Measurements from ENCODE around the gene BCL6. TPM values are rescaled to one million over a fixed set of nuclear protein-coding genes. Genes with fewer than 3 reads are reported as not detected.

The BCL6 gene
- total and polyA plus RNA-seq, 2 of the 8 experiments (the other 6 are each of a cell fraction or from before 2014, with no cell fraction given): 5.7 to 10.4 TPM

DNA sequence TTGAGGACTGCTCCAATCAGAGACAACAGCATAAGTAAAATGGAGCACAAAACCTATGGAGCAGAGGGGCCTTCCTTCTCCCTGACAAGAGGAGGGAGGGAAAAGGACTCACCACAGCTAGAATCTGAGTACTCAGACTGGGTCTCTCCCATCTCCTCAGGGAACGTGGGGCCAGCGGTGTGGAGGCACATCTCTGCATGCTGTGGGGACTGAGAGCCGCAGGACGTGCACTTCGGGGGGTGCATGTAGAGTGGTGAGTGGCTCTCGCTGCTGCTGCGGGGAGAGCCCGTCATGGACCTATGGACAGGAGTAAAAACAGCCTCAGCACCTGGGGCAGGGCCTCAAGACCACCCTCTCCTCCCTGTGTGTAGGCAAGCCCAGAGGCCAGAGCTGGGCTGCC lies 17.0 kb downstream of the BCL6 start (continued):
- TF ChIP-seq CREB1 (IDR thresholded peaks at IDR 0.05): no peak
- TF ChIP-seq CBX5 (IDR thresholded peaks at IDR 0.05; ENCODE audit: low read depth, low read length): no peak
- TF ChIP-seq EZH2 (IDR thresholded peaks at IDR 0.05; ENCODE audit: low read depth, low read length, severe bottlenecking): no peak
- no peak for TF ChIP-seq BRCA1 (IDR thresholded peaks at IDR 0.05; ENCODE audit: low read depth, low read length)
